ENCODE results near the gene STARD3. TPM values are rescaled to one million over a fixed set of nuclear protein-coding genes. Genes with fewer than 3 reads are reported as not detected.
"Not testable (repeated sequence)": the region's sequence is repeated elsewhere in the genome, so short reads cannot be mapped to it uniquely, and the experiment has no call there.

Gene STARD3
- total RNA-seq, 1 donor from 2014 or later: 59.3 TPM

- intact Hi-C loops (cut with micrococcal nuclease): no loop called here
These were observed 70.0 kb downstream of the STARD3 start for GRCh38 chr17:39706921-39707337.

GRCh38 chr17:39709319-39709997 is 72.5 kb downstream of the STARD3 start:
- intact Hi-C loops (cut with micrococcal nuclease): no loop called here

- intact Hi-C loops (cut with micrococcal nuclease): no loop called here
These were observed 73.3 kb downstream of the STARD3 start for GRCh38 chr17:39709998-39710964.

GRCh38 chr17:39711071-39711470 is 74.1 kb downstream of the STARD3 start:
- intact Hi-C loops (cut with micrococcal nuclease): not testable (repeated sequence)

- intact Hi-C loops (cut with micrococcal nuclease): no loop called here
These were observed 74.9 kb downstream of the STARD3 start for GRCh38 chr17:39711851-39712250.

Other genes starting within 250 kb of the STARD3 start
- gene FBXL20, start 235.5 kb upstream of the STARD3 start, total RNA-seq: 12.0 and 12.9 TPM in 2 replicates
- gene MED1, start 185.9 kb upstream of the STARD3 start, total RNA-seq: 57.6 and 60.4 TPM in 2 replicates
- gene CDK12, start 175.7 kb upstream of the STARD3 start, total RNA-seq: 89.9 and 92.3 TPM in 2 replicates
- not detected in 2 replicates for gene NEUROD2, start 29.2 kb upstream of the STARD3 start, total RNA-seq
- not detected in 2 replicates for gene PPP1R1B, start 10.2 kb upstream of the STARD3 start, total RNA-seq
- 1.7 and 1.9 TPM in 2 replicates for gene TCAP, start 28.2 kb downstream of the STARD3 start, total RNA-seq
- gene PNMT, start 31.3 kb downstream of the STARD3 start, total RNA-seq: not detected in 2 replicates
- gene PGAP3, start 50.9 kb downstream of the STARD3 start, total RNA-seq: 21.6 and 25.5 TPM in 2 replicates
- 4.4 TPM in 2 replicates for gene ERBB2, start 62.9 kb downstream of the STARD3 start, total RNA-seq
- 43.3 and 45.2 TPM in 2 replicates for gene MIEN1, start 93.4 kb downstream of the STARD3 start, total RNA-seq
- 0.16 and 0.41 TPM in 2 replicates for gene GRB7, start 100.8 kb downstream of the STARD3 start, total RNA-seq
- gene IKZF3, start 227.2 kb downstream of the STARD3 start, total RNA-seq: 23.1 and 27.0 TPM in 2 replicates
- gene ZPBP2, start 231.1 kb downstream of the STARD3 start, total RNA-seq: not detected in 2 replicates

Data from T-helper 2 cell treated with Interferon-gamma antibody and Interleukin-4, amounts not matched to agents 100 ng/mL and 5 ng/mL, for 36 hours (primary cell).